ENCODE measurements around the gene CDH1. TPM values are rescaled to one million over a fixed set of nuclear protein-coding genes. Genes with fewer than 3 reads are reported as not detected.
A peak's percentile ranks its signal among the peaks of the same experiment; 100 is the strongest.

CDH1 gene
- total and polyA plus RNA-seq, 2 experiments from 2014 or later: 64.1 to 142 TPM

DNA sequence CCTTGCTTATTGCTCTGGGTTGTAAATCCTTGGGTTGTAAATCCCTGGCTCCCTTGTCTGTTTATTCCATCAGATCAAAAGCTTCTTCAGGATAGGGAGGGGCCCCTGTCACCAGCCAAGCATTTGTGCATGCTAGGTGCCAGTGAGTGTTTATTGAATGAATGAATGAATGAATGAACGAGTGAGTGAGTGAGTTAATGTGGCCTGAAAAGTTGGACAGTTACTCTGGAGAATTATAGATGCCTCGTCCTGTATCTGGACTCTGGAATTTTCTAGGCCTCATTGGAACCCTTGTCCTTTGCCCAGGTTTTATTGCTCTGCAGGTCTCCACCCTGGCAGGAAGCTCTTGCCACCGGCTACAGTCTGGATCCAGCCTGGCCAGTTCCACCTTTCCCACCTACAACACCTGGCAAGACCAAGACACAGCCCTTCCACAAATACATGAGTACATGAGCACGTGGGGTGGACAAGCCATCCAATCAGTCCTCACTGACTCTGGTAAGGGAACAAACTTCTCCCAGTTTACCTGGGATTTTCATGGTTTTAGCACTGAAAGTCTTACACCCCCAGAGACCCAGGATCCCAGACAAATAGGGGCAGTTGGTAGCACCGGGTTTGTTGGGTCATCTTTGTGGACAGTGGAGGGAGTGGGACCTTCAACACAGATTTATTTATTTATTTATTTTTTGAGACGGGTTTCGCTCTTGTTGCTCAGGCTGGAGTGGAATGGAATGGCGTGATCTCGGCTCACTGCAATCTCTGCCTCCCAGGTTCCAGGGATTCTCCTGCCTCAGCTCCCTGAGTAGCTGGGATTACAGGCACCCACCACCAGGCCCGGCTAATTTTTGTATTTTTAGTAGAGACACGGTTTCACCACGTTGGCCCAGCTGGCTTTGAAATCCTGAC, 14.7 kb upstream of the CDH1 start (continued):
- TF ChIP-seq, protein P1, sequence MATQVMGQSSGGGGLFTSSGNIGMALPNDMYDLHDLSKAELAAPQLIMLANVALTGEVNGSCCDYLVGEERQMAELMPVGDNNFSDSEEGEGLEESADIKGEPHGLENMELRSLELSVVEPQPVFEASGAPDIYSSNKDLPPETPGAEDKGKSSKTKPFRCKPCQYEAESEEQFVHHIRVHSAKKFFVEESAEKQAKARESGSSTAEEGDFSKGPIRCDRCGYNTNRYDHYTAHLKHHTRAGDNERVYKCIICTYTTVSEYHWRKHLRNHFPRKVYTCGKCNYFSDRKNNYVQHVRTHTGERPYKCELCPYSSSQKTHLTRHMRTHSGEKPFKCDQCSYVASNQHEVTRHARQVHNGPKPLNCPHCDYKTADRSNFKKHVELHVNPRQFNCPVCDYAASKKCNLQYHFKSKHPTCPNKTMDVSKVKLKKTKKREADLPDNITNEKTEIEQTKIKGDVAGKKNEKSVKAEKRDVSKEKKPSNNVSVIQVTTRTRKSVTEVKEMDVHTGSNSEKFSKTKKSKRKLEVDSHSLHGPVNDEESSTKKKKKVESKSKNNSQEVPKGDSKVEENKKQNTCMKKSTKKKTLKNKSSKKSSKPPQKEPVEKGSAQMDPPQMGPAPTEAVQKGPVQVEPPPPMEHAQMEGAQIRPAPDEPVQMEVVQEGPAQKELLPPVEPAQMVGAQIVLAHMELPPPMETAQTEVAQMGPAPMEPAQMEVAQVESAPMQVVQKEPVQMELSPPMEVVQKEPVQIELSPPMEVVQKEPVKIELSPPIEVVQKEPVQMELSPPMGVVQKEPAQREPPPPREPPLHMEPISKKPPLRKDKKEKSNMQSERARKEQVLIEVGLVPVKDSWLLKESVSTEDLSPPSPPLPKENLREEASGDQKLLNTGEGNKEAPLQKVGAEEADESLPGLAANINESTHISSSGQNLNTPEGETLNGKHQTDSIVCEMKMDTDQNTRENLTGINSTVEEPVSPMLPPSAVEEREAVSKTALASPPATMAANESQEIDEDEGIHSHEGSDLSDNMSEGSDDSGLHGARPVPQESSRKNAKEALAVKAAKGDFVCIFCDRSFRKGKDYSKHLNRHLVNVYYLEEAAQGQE (IDR thresholded peaks at IDR 0.05; ENCODE audit: unreplicated experiment): no peak
- TF ChIP-seq STAT1 (IDR thresholded peaks at IDR 0.05; ENCODE audit: unreplicated experiment): no peak
- no peak for TF ChIP-seq ZNF331 (CRISPR knock-in tag; IDR thresholded peaks at IDR 0.05; ENCODE audit: low read depth)
- TF ChIP-seq EZH2 (IDR thresholded peaks at IDR 0.05; ENCODE audit: low read depth, unreplicated experiment): no peak
- TF ChIP-seq, protein P2, sequence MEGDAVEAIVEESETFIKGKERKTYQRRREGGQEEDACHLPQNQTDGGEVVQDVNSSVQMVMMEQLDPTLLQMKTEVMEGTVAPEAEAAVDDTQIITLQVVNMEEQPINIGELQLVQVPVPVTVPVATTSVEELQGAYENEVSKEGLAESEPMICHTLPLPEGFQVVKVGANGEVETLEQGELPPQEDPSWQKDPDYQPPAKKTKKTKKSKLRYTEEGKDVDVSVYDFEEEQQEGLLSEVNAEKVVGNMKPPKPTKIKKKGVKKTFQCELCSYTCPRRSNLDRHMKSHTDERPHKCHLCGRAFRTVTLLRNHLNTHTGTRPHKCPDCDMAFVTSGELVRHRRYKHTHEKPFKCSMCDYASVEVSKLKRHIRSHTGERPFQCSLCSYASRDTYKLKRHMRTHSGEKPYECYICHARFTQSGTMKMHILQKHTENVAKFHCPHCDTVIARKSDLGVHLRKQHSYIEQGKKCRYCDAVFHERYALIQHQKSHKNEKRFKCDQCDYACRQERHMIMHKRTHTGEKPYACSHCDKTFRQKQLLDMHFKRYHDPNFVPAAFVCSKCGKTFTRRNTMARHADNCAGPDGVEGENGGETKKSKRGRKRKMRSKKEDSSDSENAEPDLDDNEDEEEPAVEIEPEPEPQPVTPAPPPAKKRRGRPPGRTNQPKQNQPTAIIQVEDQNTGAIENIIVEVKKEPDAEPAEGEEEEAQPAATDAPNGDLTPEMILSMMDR (conservative IDR thresholded peaks at IDR 0.05; ENCODE audit: low read depth in 2 of 2): no peak
- TF ChIP-seq POLR2AphosphoS5 (IDR thresholded peaks at IDR 0.05; ENCODE audit: low read depth): no peak
- no peak for TF ChIP-seq EZH2phosphoT487 (IDR thresholded peaks at IDR 0.05; ENCODE audit: unreplicated experiment)
- TF ChIP-seq JUNB (IDR thresholded peaks at IDR 0.05; ENCODE audit: unreplicated experiment): no peak
- no peak for TF ChIP-seq NANOG (IDR thresholded peaks at IDR 0.05; ENCODE audit: borderline replicate concordance)

DNA sequence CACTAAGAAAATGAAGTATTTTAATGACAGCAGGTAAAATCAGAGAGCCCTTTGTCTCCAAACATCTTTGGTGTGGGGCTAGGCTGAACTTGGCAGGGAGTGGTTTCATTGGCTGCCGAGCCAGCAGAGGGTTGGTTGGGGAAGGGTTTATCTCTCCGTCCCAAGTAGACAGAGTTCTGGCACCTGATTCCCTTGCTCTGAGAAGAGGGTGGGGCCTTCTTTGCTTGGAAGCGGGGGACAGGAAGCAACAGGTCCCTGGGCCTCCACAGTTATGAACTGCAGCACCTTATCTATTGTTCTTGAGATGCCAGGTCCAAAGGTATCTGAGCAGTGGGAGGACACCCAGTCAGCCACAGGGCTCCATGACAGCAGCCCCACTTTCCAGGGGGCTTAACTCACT, 12.3 kb upstream of the CDH1 start:
- Mint-ChIP-seq H3K4me1 (no peaks in the 10 kb centered on the region), H3K27ac (no peak overlapping the region), H3K9me3 (no peaks in the 10 kb centered on the region; the same call in 2 of the 3 replicates), H3K36me3 (ENCODE audit: low read depth) (no peaks in the 10 kb centered on the region), H3K4me3 (no peak overlapping the region), H3K27me3 (ENCODE audit: insufficient read depth, low read depth, poor library complexity) (no peaks in the 10 kb centered on the region)
- H3F3A ChIP-seq (replicated peaks; ENCODE audit: low read depth): no peaks in the 10 kb centered on the region
- no peaks in the 10 kb centered on the region; the same call in 1 of the 2 replicates for H3K9me2 ChIP-seq (ENCODE audit: insufficient read depth)
- H3K4me2 ChIP-seq: no peak overlapping the region
- H3K4me1 ChIP-seq (ENCODE audit: insufficient read depth): no peaks in the 10 kb centered on the region
- H3K36me3 ChIP-seq (ENCODE audit: insufficient read depth): no peaks in the 10 kb centered on the region
- no peak for TF ChIP-seq CREB1 (CRISPR knock-in tag; IDR thresholded peaks at IDR 0.05; ENCODE audit: low read depth)
- no peak overlapping the region for H3K4me3 ChIP-seq
- ATAC-seq (peak; percentile 58), DNase-seq (ENCODE audit: low spot score) (no peak)
- H4K20me1 ChIP-seq (replicated peaks; ENCODE audit: insufficient read depth): no peaks in the 10 kb centered on the region
- H3K27me3 ChIP-seq (ENCODE audit: insufficient read depth): no peaks in the 10 kb centered on the region
- no peak overlapping the region for H3K27ac ChIP-seq (ENCODE audit: low read depth)
- no peaks in the 10 kb centered on the region for H3K79me2 ChIP-seq (replicated peaks; ENCODE audit: insufficient read depth)
- no peak overlapping the region for H2AFZ ChIP-seq

Data from GM23338 (cell line).